Measurements from ENCODE around the gene SHD.

Gene SHD

DNA sequence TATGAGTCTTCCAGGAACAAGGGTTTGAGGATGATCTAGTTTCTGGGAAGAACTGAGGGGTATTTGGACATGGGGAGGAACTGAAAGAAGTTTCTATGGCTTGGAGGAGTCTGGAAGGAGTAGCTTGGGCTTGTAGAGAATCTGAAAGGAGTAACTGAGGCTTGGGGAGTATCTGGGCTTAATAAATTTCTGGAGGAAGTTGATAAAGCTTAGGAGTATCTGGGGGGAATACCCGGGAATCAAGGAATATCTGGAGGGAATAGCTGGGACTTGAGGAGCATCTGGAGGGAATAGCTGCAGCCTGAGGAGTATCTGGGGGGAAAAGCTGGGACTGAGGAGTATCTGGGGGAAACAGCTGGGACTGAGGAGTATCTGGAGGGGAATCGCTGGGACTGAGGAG, 41.4 kb downstream of the SHD start:
- H3K27ac ChIP-seq, result no peak overlapping the region
- TF ChIP-seq, protein P1, sequence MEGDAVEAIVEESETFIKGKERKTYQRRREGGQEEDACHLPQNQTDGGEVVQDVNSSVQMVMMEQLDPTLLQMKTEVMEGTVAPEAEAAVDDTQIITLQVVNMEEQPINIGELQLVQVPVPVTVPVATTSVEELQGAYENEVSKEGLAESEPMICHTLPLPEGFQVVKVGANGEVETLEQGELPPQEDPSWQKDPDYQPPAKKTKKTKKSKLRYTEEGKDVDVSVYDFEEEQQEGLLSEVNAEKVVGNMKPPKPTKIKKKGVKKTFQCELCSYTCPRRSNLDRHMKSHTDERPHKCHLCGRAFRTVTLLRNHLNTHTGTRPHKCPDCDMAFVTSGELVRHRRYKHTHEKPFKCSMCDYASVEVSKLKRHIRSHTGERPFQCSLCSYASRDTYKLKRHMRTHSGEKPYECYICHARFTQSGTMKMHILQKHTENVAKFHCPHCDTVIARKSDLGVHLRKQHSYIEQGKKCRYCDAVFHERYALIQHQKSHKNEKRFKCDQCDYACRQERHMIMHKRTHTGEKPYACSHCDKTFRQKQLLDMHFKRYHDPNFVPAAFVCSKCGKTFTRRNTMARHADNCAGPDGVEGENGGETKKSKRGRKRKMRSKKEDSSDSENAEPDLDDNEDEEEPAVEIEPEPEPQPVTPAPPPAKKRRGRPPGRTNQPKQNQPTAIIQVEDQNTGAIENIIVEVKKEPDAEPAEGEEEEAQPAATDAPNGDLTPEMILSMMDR (conservative IDR thresholded peaks at IDR 0.05), result no peak

DNA sequence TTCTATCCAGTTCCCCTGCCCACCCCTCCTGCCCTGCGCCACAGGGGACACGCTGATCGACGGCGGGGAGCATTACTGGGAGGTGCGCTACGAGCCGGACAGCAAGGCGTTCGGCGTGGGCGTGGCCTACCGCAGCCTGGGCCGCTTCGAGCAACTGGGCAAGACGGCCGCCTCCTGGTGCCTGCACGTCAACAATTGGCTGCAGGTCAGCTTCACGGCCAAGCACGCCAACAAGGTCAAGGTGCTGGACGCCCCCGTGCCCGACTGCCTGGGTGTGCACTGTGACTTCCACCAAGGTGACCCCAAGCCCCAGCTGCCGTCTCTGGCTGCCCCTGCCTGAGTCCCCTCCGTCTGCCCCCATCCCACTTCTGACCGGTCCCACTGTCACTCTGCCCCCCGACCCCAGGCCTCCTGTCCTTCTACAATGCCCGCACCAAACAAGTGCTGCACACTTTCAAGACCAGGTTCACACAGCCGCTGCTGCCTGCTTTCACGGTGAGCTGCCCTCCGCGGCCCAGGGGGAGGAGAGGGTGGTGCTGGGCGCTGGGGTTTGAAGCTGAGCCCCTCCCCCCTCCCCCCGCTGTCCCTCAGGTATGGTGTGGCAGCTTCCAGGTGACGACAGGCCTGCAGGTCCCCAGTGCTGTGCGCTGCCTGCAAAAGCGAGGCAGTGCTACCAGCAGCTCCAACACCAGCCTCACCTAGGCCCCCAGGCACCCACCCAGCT, 44.0 kb downstream of the SHD start:
- TF ChIP-seq, protein P1 (conservative IDR thresholded peaks at IDR 0.05), result no peak
- no peak overlapping the region for H3K27ac ChIP-seq

DNA sequence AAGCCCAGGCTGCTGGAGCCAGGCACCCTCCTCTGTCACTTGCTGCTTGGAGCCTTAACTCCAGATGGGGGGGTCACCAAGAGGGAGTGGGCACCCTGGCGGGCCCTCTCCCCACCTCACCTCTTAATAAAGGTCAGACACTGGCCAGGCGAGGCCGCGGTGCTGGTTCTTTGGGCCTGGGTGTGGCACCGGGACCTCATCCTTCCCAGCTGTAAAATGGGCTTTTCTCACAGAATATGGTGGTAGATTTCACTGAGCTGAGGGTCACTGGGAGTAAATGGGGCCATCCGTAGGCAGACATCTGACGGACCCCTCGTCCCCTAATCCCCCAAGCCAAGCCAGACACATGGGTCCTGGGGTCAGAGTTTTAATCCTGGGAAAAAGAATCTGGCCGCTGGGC, 44.6 kb downstream of the SHD start:
- TF ChIP-seq, protein P1 (conservative IDR thresholded peaks at IDR 0.05), result no peak
- H3K27ac ChIP-seq, result no peak overlapping the region

GRCh38 chr19:4324228-4324627, 45.2 kb downstream of the SHD start:
- no peak overlapping the region for H3K27ac ChIP-seq
- TF ChIP-seq, protein P1 (conservative IDR thresholded peaks at IDR 0.05), result no peak

- TF ChIP-seq, protein P1 (conservative IDR thresholded peaks at IDR 0.05), result no peak
- no peak overlapping the region for H3K27ac ChIP-seq
Measured at GRCh38 chr19:4326215-4326836, 47.3 kb downstream of the SHD start.

- H3K27ac ChIP-seq, result no peak overlapping the region
- TF ChIP-seq, protein P1 (conservative IDR thresholded peaks at IDR 0.05), result no peak
Measured at GRCh38 chr19:4326837-4327251, 47.8 kb downstream of the SHD start.

DNA sequence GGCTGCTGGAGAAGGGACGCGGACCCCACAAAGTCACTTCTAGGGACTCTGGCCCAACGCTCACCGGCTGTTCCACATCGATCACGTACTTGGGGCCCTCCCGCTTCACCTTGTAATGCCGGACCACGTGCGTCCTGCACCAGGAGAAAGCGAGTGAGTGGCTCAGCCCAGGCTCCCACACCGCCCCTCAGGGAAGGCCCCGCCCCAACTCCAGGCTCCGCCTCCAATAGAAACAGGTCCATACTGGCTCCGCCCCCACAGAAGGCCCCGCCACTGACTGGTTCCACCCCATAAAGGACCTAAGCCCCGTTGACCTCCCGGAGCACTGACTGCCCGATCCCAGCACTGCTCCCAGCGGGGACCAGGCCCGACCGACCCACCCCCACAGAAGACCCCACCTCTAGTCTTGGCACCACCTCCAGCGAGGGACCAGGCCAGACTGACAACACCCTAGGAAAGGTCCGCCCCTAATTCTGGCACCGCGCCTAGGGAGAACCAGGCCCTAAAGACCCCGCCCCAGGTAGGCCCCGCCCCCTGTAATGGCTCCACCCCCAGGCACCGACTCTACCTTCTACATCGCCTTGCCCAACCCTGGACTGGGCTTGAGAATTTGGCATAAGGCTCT, 48.3 kb downstream of the SHD start:
- TF ChIP-seq, protein P1 (conservative IDR thresholded peaks at IDR 0.05), result no peak
- no peak overlapping the region for H3K27ac ChIP-seq

Data from VCaP (cell line).